ENCODE results near the gene COPS8. TPM values are rescaled to one million over a fixed set of nuclear protein-coding genes. Genes with fewer than 3 reads are reported as not detected.

Gene COPS8
- total RNA-seq, 1 donor from 2014 or later: 59.3 TPM

DNA sequence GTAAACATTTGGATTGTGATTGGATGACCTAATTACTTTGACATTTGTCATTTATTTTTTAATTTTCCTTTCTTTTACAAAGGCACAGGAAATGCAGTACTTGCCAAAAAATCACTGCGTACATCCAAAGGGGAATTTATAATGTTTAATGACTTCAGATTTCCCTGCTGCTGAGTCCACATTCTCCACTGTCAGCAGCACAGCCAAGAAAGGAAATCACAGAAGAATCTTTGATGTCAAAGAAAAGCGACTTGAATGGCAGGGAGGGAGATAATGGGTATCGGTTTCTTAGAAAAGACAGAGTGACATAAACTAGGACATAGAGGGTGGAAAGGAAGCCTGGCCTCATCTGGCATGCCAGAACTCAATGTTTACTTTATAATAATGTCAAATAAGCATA is 41.4 kb upstream of the COPS8 start:
- H3K27me3 Mint-ChIP-seq: peaks cover 8% of the 10 kb centered on the region
- H3K9me3 Mint-ChIP-seq: peaks cover 4% of the 10 kb centered on the region
- H3K4me1 Mint-ChIP-seq (ENCODE audit: unreplicated experiment): peaks cover 15% of the 10 kb centered on the region
- TF ChIP-seq, protein P1, sequence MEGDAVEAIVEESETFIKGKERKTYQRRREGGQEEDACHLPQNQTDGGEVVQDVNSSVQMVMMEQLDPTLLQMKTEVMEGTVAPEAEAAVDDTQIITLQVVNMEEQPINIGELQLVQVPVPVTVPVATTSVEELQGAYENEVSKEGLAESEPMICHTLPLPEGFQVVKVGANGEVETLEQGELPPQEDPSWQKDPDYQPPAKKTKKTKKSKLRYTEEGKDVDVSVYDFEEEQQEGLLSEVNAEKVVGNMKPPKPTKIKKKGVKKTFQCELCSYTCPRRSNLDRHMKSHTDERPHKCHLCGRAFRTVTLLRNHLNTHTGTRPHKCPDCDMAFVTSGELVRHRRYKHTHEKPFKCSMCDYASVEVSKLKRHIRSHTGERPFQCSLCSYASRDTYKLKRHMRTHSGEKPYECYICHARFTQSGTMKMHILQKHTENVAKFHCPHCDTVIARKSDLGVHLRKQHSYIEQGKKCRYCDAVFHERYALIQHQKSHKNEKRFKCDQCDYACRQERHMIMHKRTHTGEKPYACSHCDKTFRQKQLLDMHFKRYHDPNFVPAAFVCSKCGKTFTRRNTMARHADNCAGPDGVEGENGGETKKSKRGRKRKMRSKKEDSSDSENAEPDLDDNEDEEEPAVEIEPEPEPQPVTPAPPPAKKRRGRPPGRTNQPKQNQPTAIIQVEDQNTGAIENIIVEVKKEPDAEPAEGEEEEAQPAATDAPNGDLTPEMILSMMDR (conservative IDR thresholded peaks at IDR 0.05): no peak
- no peak for DNase-seq (ENCODE audit: extremely low spot score, unreplicated experiment)
- H3K4me3 Mint-ChIP-seq: no peak overlapping the region
- peaks cover 3% of the 10 kb centered on the region for H3K36me3 Mint-ChIP-seq
- H3K27ac Mint-ChIP-seq: no peak overlapping the region

DNA sequence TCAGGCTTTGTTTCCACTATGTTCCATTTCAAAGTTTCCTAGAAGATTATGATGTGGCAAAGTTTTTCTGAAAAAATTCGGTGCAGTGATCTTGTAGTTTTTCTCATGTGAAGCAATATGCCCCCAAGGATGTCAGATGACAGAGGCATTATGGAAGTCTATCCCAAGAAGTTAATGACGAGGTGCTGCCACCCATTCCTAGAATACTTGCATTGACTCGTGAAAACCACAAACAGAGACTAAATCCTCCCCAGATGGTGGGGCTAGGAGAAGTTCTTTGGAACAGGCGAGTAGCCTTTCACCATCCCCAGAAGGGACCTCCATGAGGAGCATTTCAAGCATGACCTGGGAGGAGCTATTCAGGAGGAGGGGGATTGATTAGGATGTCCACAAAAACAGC is 40.2 kb upstream of the COPS8 start:
- Mint-ChIP-seq H3K27ac (no peak overlapping the region), H3K9me3 (peaks cover 4% of the 10 kb centered on the region), H3K36me3 (peaks cover 3% of the 10 kb centered on the region), H3K27me3 (peaks cover 8% of the 10 kb centered on the region), H3K4me3 (no peak overlapping the region), H3K4me1 (ENCODE audit: unreplicated experiment) (peaks cover 15% of the 10 kb centered on the region)
- TF ChIP-seq, protein P1 (conservative IDR thresholded peaks at IDR 0.05): no peak
- no peak for DNase-seq (ENCODE audit: extremely low spot score, unreplicated experiment)

DNA sequence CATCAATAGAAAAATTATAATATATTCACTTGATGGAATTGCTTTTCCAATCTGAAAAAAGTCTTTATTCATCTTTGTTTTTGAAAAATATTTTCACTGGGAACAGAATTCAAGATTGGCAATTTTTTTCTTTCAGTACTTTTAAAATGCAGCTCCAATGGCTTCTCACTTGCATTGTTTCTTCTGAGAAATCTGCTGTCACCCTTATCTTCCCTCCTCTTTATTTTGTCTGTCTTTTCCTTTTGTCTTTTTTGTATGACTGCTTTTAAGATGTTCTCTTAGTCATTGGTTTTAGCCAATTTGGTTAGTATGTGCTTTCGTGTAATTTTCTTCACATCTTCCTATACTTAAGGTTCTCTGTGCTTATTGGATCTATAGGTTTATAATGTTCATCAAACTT is 37.1 kb upstream of the COPS8 start:
- DNase-seq (ENCODE audit: extremely low spot score, unreplicated experiment): no peak
- H3K27me3 Mint-ChIP-seq: peaks cover 5% of the 10 kb centered on the region
- TF ChIP-seq, protein P1 (conservative IDR thresholded peaks at IDR 0.05): no peak
- peaks cover 25% of the 10 kb centered on the region for H3K4me1 Mint-ChIP-seq (ENCODE audit: unreplicated experiment)
- no peaks in the 10 kb centered on the region for H3K9me3 Mint-ChIP-seq
- H3K4me3 Mint-ChIP-seq: no peak overlapping the region
- H3K36me3 Mint-ChIP-seq: peaks cover 3% of the 10 kb centered on the region
- no peak overlapping the region for H3K27ac Mint-ChIP-seq

DNA sequence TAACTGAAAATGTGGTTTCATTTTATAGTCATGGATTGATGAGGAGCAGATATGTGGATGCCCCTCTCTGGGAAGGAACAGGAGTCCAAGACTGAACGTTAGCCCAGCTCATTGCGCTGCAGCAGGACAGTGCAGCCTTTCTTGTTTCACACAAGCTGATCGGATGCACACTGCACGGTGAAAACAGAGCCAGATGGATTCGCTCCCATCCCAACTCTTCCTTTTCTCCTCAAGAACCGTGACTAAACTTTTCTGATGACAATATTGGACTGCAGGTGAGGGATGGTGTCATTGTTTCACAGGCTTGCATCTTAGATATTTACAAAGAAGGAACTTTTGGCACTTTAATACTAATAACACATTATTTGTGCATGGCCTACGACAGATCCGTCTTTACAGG is 33.8 kb upstream of the COPS8 start:
- Mint-ChIP-seq H3K4me1 (ENCODE audit: unreplicated experiment) (peaks cover 23% of the 10 kb centered on the region), H3K27ac (no peak overlapping the region), H3K27me3 (no peaks in the 10 kb centered on the region), H3K4me3 (no peak overlapping the region), H3K9me3 (no peaks in the 10 kb centered on the region), H3K36me3 (peaks cover 3% of the 10 kb centered on the region)
- TF ChIP-seq, protein P1 (conservative IDR thresholded peaks at IDR 0.05): no peak
- DNase-seq (ENCODE audit: extremely low spot score, unreplicated experiment): no peak

DNA sequence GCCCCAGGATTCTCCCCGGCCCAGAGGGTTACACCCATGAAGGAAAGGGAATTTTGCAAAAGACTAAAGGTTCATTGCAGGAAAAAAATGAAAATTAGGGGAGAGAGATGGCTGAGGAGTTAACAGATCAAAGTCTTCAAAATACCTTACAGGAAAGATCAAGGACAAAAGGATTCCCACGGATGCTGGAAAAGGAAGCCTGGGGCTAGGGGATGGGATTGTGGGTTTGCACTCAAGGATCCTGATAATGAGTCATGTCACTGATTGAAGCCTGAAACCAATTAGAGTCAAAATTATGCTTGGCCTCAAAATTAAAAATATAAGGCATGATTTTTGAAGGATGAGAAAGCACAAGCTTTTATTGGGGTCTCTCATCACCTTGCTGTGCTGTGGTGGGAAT is 32.6 kb upstream of the COPS8 start:
- Mint-ChIP-seq H3K4me3 (no peak overlapping the region), H3K27ac (no peak overlapping the region), H3K9me3 (no peaks in the 10 kb centered on the region), H3K36me3 (peaks cover 2% of the 10 kb centered on the region), H3K4me1 (ENCODE audit: unreplicated experiment) (peaks cover 23% of the 10 kb centered on the region), H3K27me3 (no peaks in the 10 kb centered on the region)
- TF ChIP-seq, protein P1 (conservative IDR thresholded peaks at IDR 0.05): no peak
- no peak for DNase-seq (ENCODE audit: extremely low spot score, unreplicated experiment)

Data from type B pancreatic cell (in vitro differentiated cells).